Colonic mucosa (tissue), 4 donors: Measurements from ENCODE around the gene CACNA1A. TPM values are rescaled to one million over a fixed set of nuclear protein-coding genes. Genes with fewer than 3 reads are reported as not detected.
A peak's percentile ranks its signal among the peaks of the same experiment; 100 is the strongest.
"Not testable (repeated sequence)": the region's sequence is repeated elsewhere in the genome, so short reads cannot be mapped to it uniquely, and the experiment has no call there.

ENCODE experiments used
- DNase-seq: peaks from one replicate; pipeline ENCODE4 v3.0.0-alpha.2; 2020
- H3K27ac ChIP-seq: fragments of 200-600 bp; one replicate; pipeline ENCODE4 v1.8.0; 2021
- H3K27me3 ChIP-seq: fragments of 200-600 bp; one replicate; pipeline ENCODE4 v1.8.0; 2021
- H3K36me3 ChIP-seq: fragments of 200-600 bp; one replicate; pipeline ENCODE4 v1.8.0; 2021
- H3K4me1 ChIP-seq: fragments of 200-600 bp; one replicate; pipeline ENCODE4 v1.8.0; 2021; ENCODE audit warnings: mild to moderate bottlenecking
- H3K4me3 ChIP-seq: fragments of 200-600 bp; one replicate; pipeline ENCODE4 v1.8.0; 2021
- H3K9ac ChIP-seq, 2 donors: one replicate each; pipeline ENCODE4 v1.7.0; 2013; ENCODE audit warnings: control low read depth in 2 of 2, low read depth in 2 of 2, low read length in 2 of 2
- H3K9me3 ChIP-seq: fragments of 200-600 bp; one replicate; pipeline ENCODE4 v1.8.0; 2021
- intact Hi-C: fragments of 100-400 bp; cut with DNase I; formaldehyde crosslinking; loops from one replicate; pipeline ENCODE4 v1.14.1; 2022
- total RNA-seq, 2 donors: library from RNA; stranded (reverse); fragmentation: NEBNext Ultra II Directional in 1 of 2; extraction: Animal tissue kit (Norgen Biotek cat#: 25700) in 1 of 2; gene quantifications; one replicate each; pipeline ENCODE4 v1.2.1, GENCODE V29; 2021
- TF ChIP-seq, protein P1 (sequence below): fragments of 200-600 bp; IDR thresholded peaks from one replicate; pipeline ENCODE4 v1.8.0; 2022; ENCODE audit warnings: antibody characterized with exemption, mild to moderate bottlenecking
- donor health status: healthy.
- donor health status: DM: no; HTN: no; CAD: no.
- donor health status: DM: no; HTN: no; CAD: no.

The CACNA1A gene
- total RNA-seq, 2 donors from 2014 or later: 4.9 to 6.1 TPM

DNA sequence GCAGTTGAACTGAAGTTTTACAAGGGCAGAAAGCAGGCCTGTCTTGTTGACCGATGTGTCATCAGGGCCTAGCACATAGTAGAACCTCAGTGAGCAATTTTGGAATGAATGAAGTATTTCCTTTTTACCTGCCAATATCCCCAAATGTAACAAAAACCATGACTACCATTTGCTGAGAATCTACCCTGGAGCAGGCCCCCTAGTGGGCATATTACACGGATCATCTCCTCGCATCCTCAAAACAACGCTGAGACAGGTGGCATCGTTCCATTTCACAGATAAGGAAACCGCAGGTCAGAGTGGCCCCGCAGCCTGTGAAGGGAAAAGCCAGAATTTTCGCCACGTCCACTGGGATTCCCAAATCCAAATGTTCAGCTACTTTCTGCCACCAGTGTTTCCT, 77.9 kb downstream of the CACNA1A start:
- Histone ChIP-seq H3K4me3 (no peak overlapping the region), H3K9me3 (no peaks in the 10 kb centered on the region), H3K27me3 (no peaks in the 10 kb centered on the region), H3K27ac (no peak overlapping the region), H3K9ac (no peak overlapping the region), H3K36me3 (no peaks in the 10 kb centered on the region), H3K4me1 (no peaks in the 10 kb centered on the region)
- intact Hi-C loops: no loop called here
- peak; percentile 17 for DNase-seq
- TF ChIP-seq, protein P1, sequence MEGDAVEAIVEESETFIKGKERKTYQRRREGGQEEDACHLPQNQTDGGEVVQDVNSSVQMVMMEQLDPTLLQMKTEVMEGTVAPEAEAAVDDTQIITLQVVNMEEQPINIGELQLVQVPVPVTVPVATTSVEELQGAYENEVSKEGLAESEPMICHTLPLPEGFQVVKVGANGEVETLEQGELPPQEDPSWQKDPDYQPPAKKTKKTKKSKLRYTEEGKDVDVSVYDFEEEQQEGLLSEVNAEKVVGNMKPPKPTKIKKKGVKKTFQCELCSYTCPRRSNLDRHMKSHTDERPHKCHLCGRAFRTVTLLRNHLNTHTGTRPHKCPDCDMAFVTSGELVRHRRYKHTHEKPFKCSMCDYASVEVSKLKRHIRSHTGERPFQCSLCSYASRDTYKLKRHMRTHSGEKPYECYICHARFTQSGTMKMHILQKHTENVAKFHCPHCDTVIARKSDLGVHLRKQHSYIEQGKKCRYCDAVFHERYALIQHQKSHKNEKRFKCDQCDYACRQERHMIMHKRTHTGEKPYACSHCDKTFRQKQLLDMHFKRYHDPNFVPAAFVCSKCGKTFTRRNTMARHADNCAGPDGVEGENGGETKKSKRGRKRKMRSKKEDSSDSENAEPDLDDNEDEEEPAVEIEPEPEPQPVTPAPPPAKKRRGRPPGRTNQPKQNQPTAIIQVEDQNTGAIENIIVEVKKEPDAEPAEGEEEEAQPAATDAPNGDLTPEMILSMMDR: no peak

DNA sequence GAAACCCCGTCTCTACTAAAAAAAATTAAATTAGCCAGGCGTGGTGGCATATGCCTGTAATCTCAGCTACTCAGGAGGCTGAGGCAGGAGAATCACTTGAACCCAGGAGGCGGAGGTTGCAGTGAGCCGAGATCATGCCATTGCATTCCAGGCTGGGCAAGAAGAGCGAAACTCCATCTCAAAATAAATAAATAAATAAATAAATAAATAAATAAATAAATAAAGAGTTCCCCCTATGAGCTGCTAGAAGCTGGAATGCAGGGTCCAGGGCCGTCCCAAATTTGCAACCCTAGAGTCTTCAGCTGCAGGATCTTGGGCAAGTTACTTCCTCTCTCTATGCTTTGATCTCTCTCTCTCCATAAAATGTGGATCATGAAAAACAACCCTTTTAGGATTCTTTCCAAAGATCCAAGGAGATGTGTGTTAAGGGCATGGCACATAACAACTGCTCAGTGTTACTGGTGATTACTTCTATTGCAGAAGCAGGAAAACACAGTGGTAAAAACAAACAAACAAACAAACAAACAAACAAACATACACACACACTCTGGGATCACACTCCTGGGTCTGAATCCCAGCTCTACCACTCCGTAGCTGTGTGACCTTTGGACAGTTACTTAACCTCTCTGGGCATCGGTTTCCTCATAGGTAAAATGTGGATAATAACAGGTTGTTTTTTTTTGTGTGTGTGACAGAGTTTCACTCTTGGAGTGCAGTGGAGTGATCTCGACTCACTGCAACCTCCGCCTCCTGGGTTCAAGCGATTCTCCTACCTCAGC, 78.8 kb downstream of the CACNA1A start:
- no peaks in the 10 kb centered on the region for H3K9me3 ChIP-seq
- no peaks in the 10 kb centered on the region for H3K27me3 ChIP-seq
- no peaks in the 10 kb centered on the region for H3K36me3 ChIP-seq
- intact Hi-C loops: no loop called here
- TF ChIP-seq, protein P1: no peak
- no peak overlapping the region for H3K9ac ChIP-seq
- H3K4me3 ChIP-seq: no peak overlapping the region
- DNase-seq: no peak
- no peaks in the 10 kb centered on the region for H3K4me1 ChIP-seq
- H3K27ac ChIP-seq: no peak overlapping the region

DNA sequence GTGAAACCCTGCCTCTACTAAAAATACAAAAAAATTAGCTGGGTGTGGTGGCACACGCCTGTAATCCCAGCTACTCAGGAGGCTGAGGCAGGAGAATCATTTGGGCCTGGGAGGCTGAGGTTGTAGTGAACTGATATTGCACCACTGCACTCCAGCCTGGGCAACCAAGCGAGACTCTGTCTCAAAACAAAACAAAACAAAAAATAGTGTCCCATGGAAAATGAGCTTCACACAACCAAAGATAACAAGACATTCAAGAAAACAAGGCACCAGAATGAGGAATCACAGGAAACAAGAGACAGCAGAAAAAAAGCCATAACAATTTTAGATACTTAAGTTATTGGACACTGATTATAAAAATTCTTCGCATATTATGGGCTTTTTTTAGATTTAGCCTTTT, 80.4 kb downstream of the CACNA1A start:
- H3K27me3 ChIP-seq, DNase-seq, H3K36me3 ChIP-seq, intact Hi-C loops, H3K4me3 ChIP-seq, H3K4me1 ChIP-seq, H3K9me3 ChIP-seq, H3K27ac ChIP-seq, H3K9ac ChIP-seq: not testable (repeated sequence)

DNA sequence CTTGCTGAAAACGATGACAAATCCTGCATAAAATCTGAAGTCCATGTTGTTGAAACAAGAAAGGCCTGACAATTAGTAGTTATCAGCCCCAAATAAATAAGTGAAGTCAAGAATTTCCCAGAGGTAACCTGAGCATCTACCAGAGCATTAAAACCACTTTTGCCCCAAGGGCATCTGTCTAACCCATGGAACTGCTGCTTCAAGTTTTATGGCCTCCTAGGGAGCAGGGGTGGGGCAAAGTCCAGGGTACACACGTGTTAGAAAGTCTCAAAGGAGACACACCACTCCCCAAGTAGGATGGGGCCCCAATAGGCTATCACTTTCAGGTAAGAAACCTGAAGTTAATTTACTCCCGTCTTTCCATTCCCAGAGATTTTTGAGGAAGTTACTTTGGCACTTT, 81.1 kb downstream of the CACNA1A start:
- H3K4me3 ChIP-seq: no peak overlapping the region
- TF ChIP-seq, protein P1: no peak
- no peaks in the 10 kb centered on the region for H3K27me3 ChIP-seq
- DNase-seq: no peak
- H3K4me1 ChIP-seq: no peaks in the 10 kb centered on the region
- no peak overlapping the region for H3K27ac ChIP-seq
- H3K9ac ChIP-seq: no peak overlapping the region
- no peaks in the 10 kb centered on the region for H3K9me3 ChIP-seq
- intact Hi-C loops: no loop called here
- H3K36me3 ChIP-seq: no peaks in the 10 kb centered on the region

DNA sequence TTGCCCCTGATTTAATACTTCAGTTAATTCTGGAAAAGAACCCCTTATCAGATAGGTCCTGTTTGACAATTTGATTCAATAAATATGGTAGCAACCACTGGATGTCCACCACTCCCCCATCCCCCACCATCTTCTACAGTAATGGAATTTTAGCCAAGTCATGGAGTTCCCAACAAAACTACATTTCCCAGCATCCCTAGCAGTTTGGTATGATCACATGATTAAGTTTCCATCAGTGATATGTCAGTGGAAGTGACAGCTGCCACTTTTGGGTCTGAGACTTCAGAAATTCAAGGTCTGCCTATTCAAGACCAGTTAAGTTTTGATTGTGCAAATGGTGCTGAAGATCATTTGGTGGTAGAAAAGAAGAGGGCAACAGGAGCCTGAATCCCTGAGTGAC, 85.5 kb downstream of the CACNA1A start:
- H3K4me3 ChIP-seq: no peak overlapping the region
- TF ChIP-seq, protein P1: no peak
- no peaks in the 10 kb centered on the region for H3K27me3 ChIP-seq
- H3K9ac ChIP-seq: no peak overlapping the region
- no peak for DNase-seq
- no peaks in the 10 kb centered on the region for H3K4me1 ChIP-seq
- no peaks in the 10 kb centered on the region for H3K9me3 ChIP-seq
- intact Hi-C loops: no loop called here
- H3K27ac ChIP-seq: no peak overlapping the region
- no peaks in the 10 kb centered on the region for H3K36me3 ChIP-seq

DNA sequence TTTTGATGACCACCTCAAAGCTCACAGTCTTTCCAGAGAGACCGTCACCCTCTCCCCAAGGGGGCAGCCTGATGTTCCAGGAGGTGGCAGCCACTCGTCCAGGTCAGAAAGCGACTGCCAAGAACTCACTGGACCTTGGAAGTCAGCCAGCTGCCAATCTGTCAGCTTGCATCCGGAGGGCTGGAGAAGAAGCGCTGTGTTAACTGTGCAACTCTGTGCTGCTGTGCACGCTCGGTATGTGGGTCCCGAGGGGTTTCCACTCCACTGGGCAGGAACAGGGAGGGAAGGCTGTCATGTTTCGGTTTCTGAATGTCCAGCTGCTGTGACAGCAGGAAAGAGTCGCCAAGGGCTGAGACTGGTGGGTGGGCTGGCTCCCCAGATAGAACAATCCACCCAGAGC, 89.2 kb downstream of the CACNA1A start:
- DNase-seq: no peak

More for the DNA sequence above, 89.2 kb downstream of the CACNA1A start:
- no peaks in the 10 kb centered on the region for H3K9me3 ChIP-seq
- no peaks in the 10 kb centered on the region for H3K36me3 ChIP-seq
- no peak overlapping the region for H3K4me3 ChIP-seq
- TF ChIP-seq, protein P1: no peak
- intact Hi-C loops: no loop called here
- H3K27me3 ChIP-seq: no peaks in the 10 kb centered on the region
- no peaks in the 10 kb centered on the region for H3K4me1 ChIP-seq
- H3K27ac ChIP-seq: no peak overlapping the region
- H3K9ac ChIP-seq: no peak overlapping the region
